HepG2 (cell line): ENCODE data around the gene CD2AP.

Source experiments
- ARNT ChIP-seq: fragments of 450-650 bp; IDR thresholded peaks from 2 replicates; pipeline ENCODE4 v1.6.1; 2017
- EP300 ChIP-seq, 3 experiments: sonication (generic) in 1 of 3; formaldehyde crosslinking in 1 of 3; IDR thresholded peaks; 2 replicates each; pipeline versions ENCODE4 v1.5.1 to v1.6.1; 2011 to 2020; ENCODE audit warnings: low read depth in 2 of 3, low read length in 2 of 3, borderline replicate concordance in 1 of 3, improper control_type of control experiment in 1 of 3, mild to moderate bottlenecking in 1 of 3, missing genetic modification reagents in 1 of 3, moderate library complexity in 1 of 3
- FOXJ3 ChIP-seq: sonication (generic); formaldehyde crosslinking; IDR thresholded peaks from 2 replicates; pipeline ENCODE4 v1.4.0; 2020; ENCODE audit warnings: missing genetic modification reagents, mild to moderate bottlenecking, borderline replicate concordance
- MAX ChIP-seq: IDR thresholded peaks from 2 replicates; pipeline ENCODE4 v1.6.1; 2012; ENCODE audit warnings: inconsistent platforms
- RBFOX2 ChIP-seq: fragments of 200-400 bp; formaldehyde crosslinking; IDR thresholded peaks from 2 replicates; pipeline ENCODE4 v1.6.1; 2017; ENCODE audit warnings: low read depth, mild to moderate bottlenecking, low read length
- SOX6 ChIP-seq, 2 experiments: fragments of 450-650 bp in 1 of 2; sonication (generic) in 1 of 2; formaldehyde crosslinking in 1 of 2; IDR thresholded peaks; 2 replicates each; pipeline versions ENCODE4 v1.4.0 to v1.6.1; 2017 to 2020; ENCODE audit warnings: antibody characterized with exemption in 1 of 2, mild to moderate bottlenecking in 1 of 2, missing genetic modification reagents in 1 of 2
- TSC22D2 ChIP-seq: sonication (generic); formaldehyde crosslinking; IDR thresholded peaks from 2 replicates; pipeline ENCODE4 v1.5.1; 2020; ENCODE audit warnings: missing genetic modification reagents, mild to moderate bottlenecking, borderline replicate concordance
- ZNF782 ChIP-seq: sonication (generic); formaldehyde crosslinking; IDR thresholded peaks from 2 replicates; pipeline ENCODE4 v1.4.0; 2020; ENCODE audit warnings: missing genetic modification reagents, mild to moderate bottlenecking, borderline replicate concordance
- ZNF891 ChIP-seq: sonication (generic); formaldehyde crosslinking; IDR thresholded peaks from 2 replicates; pipeline ENCODE4 v1.5.0; 2020; ENCODE audit warnings: mild to moderate bottlenecking, missing genetic modification reagents
- TF ChIP-seq, protein P1 (sequence below): sonication (generic); formaldehyde crosslinking; IDR thresholded peaks from 2 replicates; pipeline ENCODE4 v1.5.0; 2020; ENCODE audit warnings: mild to moderate bottlenecking, missing genetic modification reagents, borderline replicate concordance
- TF ChIP-seq, protein P2 (sequence below): sonication (generic); formaldehyde crosslinking; IDR thresholded peaks from 2 replicates; pipeline ENCODE4 v1.5.0; 2020; ENCODE audit warnings: mild to moderate bottlenecking, missing genetic modification reagents, moderate library complexity

DNA sequence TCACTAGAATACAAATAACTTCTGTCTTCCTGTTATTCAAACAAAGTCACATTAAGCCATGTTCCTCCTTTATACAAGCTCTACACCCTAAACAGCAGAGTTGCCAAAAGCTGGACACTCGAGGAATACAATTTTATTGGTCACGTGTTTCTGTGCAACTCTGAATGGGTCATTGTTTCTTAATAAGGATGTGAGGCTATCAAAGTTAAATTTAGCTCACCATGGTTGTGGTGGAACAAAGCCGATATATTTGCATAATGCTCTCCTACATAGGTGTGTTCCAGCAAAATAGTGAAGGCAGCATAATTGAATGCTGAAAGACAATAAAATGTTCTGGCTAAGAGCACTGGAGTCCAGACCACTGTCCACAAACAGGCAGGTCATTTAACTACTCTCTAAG, 36.9 kb upstream of the CD2AP start:
- TF ChIP-seq MAX (no peak), FOXJ3 (CRISPR knock-in tag) (no peak), ZNF891 (CRISPR knock-in tag) (no peak), ZNF782 (CRISPR knock-in tag) (no peak), TSC22D2 (no peak), ARNT (no peak), RBFOX2 (no peak), EP300 (IDR thresholded peaks at IDR 0.05; ENCODE audit: low read depth in 2 of 2, low read length in 2 of 2) (no peak), EP300 (CRISPR knock-in tag; IDR thresholded peaks at IDR 0.05; ENCODE audit: borderline replicate concordance) (no peak), SOX6 (IDR thresholded peaks at IDR 0.05) (no peak), SOX6 (CRISPR knock-in tag; IDR thresholded peaks at IDR 0.05) (no peak)
- TF ChIP-seq, protein P1, sequence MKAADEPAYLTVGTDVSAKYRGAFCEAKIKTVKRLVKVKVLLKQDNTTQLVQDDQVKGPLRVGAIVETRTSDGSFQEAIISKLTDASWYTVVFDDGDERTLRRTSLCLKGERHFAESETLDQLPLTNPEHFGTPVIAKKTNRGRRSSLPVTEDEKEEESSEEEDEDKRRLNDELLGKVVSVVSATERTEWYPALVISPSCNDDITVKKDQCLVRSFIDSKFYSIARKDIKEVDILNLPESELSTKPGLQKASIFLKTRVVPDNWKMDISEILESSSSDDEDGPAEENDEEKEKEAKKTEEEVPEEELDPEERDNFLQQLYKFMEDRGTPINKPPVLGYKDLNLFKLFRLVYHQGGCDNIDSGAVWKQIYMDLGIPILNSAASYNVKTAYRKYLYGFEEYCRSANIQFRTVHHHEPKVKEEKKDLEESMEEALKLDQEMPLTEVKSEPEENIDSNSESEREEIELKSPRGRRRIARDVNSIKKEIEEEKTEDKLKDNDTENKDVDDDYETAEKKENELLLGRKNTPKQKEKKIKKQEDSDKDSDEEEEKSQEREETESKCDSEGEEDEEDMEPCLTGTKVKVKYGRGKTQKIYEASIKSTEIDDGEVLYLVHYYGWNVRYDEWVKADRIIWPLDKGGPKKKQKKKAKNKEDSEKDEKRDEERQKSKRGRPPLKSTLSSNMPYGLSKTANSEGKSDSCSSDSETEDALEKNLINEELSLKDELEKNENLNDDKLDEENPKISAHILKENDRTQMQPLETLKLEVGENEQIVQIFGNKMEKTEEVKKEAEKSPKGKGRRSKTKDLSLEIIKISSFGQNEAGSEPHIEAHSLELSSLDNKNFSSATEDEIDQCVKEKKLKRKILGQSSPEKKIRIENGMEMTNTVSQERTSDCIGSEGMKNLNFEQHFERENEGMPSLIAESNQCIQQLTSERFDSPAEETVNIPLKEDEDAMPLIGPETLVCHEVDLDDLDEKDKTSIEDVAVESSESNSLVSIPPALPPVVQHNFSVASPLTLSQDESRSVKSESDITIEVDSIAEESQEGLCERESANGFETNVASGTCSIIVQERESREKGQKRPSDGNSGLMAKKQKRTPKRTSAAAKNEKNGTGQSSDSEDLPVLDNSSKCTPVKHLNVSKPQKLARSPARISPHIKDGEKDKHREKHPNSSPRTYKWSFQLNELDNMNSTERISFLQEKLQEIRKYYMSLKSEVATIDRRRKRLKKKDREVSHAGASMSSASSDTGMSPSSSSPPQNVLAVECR: no peak
- TF ChIP-seq, protein P2, sequence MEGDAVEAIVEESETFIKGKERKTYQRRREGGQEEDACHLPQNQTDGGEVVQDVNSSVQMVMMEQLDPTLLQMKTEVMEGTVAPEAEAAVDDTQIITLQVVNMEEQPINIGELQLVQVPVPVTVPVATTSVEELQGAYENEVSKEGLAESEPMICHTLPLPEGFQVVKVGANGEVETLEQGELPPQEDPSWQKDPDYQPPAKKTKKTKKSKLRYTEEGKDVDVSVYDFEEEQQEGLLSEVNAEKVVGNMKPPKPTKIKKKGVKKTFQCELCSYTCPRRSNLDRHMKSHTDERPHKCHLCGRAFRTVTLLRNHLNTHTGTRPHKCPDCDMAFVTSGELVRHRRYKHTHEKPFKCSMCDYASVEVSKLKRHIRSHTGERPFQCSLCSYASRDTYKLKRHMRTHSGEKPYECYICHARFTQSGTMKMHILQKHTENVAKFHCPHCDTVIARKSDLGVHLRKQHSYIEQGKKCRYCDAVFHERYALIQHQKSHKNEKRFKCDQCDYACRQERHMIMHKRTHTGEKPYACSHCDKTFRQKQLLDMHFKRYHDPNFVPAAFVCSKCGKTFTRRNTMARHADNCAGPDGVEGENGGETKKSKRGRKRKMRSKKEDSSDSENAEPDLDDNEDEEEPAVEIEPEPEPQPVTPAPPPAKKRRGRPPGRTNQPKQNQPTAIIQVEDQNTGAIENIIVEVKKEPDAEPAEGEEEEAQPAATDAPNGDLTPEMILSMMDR (CRISPR knock-in tag): no peak
